ENCODE measurements around the gene ADGRF1. TPM values are rescaled to one million over a fixed set of nuclear protein-coding genes. Genes with fewer than 3 reads are reported as not detected.

ADGRF1 gene
- total RNA-seq, 1 experiment from 2014 or later = 39.6 TPM

DNA sequence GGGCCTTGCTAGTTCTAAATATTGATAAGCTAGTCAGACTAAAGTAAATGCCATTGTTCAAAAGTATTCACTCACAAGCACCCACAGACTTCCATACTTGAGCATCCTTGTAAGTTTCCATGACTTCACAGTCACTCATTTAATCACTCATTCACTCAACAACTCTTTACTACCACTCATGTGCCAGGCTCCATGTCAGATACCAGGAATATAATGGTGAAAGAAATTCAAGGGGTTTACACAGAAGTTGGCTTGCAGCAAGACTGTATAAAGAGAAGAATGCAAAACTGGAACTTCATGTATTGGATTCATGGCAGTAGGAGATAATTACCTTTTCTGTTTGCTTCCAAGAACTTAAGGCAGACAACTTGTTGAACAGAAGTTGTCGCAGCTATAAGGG is 36.6 kb downstream of the ADGRF1 start:
- Histone ChIP-seq H3K4me1 (ENCODE audit: control insufficient read depth in 1 of 2, insufficient read depth in 2 of 2, low read length in 2 of 2) (peaks cover 0 to 7% of the 10 kb centered on the region in 2 experiments; a peak in 1 of 4 replicates), H3K4me3 (replicated peaks in 1 of 2; ENCODE audit: low read depth in 1 of 2, low read length in 2 of 2) (no peak overlapping the region), H3K36me3 (ENCODE audit: control insufficient read depth in 1 of 2, insufficient read depth in 2 of 2, low read length in 2 of 2) (peaks cover 0 to 10% of the 10 kb centered on the region in 2 experiments; a peak in 1 of 4 replicates), H4K20me1 (ENCODE audit: insufficient read depth) (no peaks in the 10 kb centered on the region), H3K27me3 (ENCODE audit: insufficient read depth, low read length) (no peaks in the 10 kb centered on the region), H3K27ac (ENCODE audit: low read depth, low read length) (no peak overlapping the region), H2AFZ (ENCODE audit: low read depth, low read length, poor library complexity, severe bottlenecking) (no peak overlapping the region), H3K9me3 (ENCODE audit: control insufficient read depth in 1 of 2, insufficient read depth in 1 of 2, low read depth in 1 of 2, low read length in 2 of 2) (no peaks in the 10 kb centered on the region), H3K4me2 (ENCODE audit: low read length) (no peak overlapping the region), H3K9me2 (ENCODE audit: insufficient read depth) (no peaks in the 10 kb centered on the region), H3K79me2 (ENCODE audit: insufficient read depth, low read length) (no peaks in the 10 kb centered on the region), H3K9ac (ENCODE audit: low read length) (no peak overlapping the region)
- intact Hi-C loops (cut with micrococcal nuclease) = no loop called here
- DNase-seq (ENCODE audit: low read depth, low spot score) = no peak
- no peak for TF ChIP-seq TCF7L2 (IDR thresholded peaks at IDR 0.05; ENCODE audit: borderline replicate concordance, extremely low read depth, insufficient read depth, insufficient read length)
- TF ChIP-seq EGR1 (IDR thresholded peaks at IDR 0.05; ENCODE audit: low read depth) = no peak
- TF ChIP-seq, protein P1, sequence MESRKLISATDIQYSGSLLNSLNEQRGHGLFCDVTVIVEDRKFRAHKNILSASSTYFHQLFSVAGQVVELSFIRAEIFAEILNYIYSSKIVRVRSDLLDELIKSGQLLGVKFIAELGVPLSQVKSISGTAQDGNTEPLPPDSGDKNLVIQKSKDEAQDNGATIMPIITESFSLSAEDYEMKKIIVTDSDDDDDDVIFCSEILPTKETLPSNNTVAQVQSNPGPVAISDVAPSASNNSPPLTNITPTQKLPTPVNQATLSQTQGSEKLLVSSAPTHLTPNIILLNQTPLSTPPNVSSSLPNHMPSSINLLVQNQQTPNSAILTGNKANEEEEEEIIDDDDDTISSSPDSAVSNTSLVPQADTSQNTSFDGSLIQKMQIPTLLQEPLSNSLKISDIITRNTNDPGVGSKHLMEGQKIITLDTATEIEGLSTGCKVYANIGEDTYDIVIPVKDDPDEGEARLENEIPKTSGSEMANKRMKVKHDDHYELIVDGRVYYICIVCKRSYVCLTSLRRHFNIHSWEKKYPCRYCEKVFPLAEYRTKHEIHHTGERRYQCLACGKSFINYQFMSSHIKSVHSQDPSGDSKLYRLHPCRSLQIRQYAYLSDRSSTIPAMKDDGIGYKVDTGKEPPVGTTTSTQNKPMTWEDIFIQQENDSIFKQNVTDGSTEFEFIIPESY (IDR thresholded peaks at IDR 0.05; ENCODE audit: extremely low read depth, insufficient replicate concordance, low read length) = no peak
- TF ChIP-seq POLR2AphosphoS5 (IDR thresholded peaks at IDR 0.05; ENCODE audit: low read depth, low read length) = no peak
- no peak for TF ChIP-seq YY1 (IDR thresholded peaks at IDR 0.05; ENCODE audit: extremely low read depth, insufficient replicate concordance, low read depth, low read length)
- TF ChIP-seq POLR2A (IDR thresholded peaks at IDR 0.05; ENCODE audit: borderline replicate concordance, extremely low read depth, insufficient read depth, insufficient read length) = no peak
- TF ChIP-seq, protein P2, sequence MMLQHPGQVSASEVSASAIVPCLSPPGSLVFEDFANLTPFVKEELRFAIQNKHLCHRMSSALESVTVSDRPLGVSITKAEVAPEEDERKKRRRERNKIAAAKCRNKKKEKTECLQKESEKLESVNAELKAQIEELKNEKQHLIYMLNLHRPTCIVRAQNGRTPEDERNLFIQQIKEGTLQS (IDR thresholded peaks at IDR 0.05) = no peak
- TF ChIP-seq FOSL1 (IDR thresholded peaks at IDR 0.05; ENCODE audit: low read depth) = no peak
- TF ChIP-seq SP1 (IDR thresholded peaks at IDR 0.05; ENCODE audit: low read depth) = no peak
- no peak for TF ChIP-seq SRF (IDR thresholded peaks at IDR 0.05; ENCODE audit: low read depth)
- ATAC-seq = no peak
- ChIA-PET POLR2A (no interaction called here), CTCF (no interaction called here), RAD21 (ENCODE audit: low non-redundant PET in 1 of 2, low total read pairs in 2 of 2, uncharacterized antibody in 2 of 2, unreplicated experiment in 2 of 2) (no interaction called here)
- no TSS peak for BruUV-seq (replicated peaks)
